ENCODE results near the gene COL17A1.

COL17A1 gene

DNA sequence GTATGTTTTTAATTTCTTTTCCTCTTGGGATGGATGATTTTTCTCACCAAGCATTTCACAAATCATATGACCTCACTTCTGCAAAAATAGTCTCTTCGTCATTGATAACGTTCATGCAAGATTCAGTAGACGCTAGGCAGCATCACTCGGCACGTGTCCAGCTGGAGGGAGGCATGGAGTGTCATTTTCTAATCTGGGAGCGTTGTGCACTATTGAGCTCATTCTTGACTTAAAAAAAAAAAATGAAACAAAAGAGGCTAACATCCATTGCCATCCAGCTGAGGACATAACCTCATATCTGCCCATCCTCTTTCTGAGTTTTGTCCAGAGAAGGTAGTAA is 56.2 kb downstream of the COL17A1 start:
- TF ChIP-seq, protein P1, sequence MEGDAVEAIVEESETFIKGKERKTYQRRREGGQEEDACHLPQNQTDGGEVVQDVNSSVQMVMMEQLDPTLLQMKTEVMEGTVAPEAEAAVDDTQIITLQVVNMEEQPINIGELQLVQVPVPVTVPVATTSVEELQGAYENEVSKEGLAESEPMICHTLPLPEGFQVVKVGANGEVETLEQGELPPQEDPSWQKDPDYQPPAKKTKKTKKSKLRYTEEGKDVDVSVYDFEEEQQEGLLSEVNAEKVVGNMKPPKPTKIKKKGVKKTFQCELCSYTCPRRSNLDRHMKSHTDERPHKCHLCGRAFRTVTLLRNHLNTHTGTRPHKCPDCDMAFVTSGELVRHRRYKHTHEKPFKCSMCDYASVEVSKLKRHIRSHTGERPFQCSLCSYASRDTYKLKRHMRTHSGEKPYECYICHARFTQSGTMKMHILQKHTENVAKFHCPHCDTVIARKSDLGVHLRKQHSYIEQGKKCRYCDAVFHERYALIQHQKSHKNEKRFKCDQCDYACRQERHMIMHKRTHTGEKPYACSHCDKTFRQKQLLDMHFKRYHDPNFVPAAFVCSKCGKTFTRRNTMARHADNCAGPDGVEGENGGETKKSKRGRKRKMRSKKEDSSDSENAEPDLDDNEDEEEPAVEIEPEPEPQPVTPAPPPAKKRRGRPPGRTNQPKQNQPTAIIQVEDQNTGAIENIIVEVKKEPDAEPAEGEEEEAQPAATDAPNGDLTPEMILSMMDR (IDR thresholded peaks at IDR 0.05; ENCODE audit: low read length, missing control alignments): no peak
- H3K4me3 ChIP-seq (replicated peaks; ENCODE audit: low read depth, low read length): no peak overlapping the region
- DNase-seq (ENCODE audit: low read depth): peak; percentile 93

DNA sequence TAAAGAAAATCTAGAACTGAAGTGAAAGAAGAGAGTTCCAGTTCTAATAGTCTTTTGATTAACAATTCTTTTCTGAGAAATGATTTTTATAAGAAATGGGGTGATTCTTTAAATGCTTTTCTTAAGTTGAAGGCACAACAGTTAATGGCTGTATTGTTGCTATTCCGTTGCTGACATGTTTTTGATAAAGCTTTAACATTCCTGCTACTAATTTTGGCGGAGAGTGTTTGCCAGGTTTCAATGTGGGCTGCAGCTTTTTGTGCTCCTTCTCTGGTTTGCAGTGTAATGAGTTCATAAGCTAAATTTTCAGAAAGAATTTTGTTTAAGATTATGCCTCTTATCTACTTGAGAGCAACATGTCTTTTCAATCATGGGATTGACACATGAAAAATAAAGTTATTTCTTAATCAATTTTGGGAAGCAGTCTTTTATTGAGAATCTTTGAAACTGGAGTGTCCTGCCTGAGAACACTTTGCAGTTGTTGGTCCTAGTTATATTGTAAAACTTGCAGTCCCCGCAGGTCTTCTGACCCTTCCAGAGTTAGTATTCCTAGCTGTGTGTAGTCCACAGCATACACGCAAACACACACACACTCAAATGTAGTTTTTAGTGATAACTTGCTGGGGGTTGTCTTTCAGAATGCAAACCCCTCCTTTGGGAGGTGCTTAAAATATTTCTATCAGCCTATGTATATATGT is 56.7 kb downstream of the COL17A1 start:
- no peak overlapping the region for H3K4me3 ChIP-seq (replicated peaks; ENCODE audit: low read depth, low read length)
- no peak for DNase-seq (ENCODE audit: low read depth)
- TF ChIP-seq, protein P1 (IDR thresholded peaks at IDR 0.05; ENCODE audit: low read length, missing control alignments): no peak

GRCh38 chr10:104028146-104028545 is 57.5 kb downstream of the COL17A1 start:
- no peak overlapping the region for H3K4me3 ChIP-seq (replicated peaks; ENCODE audit: low read depth, low read length)
- TF ChIP-seq, protein P1 (IDR thresholded peaks at IDR 0.05; ENCODE audit: low read length, missing control alignments): peak; percentile 68
- DNase-seq (ENCODE audit: low read depth): peak; percentile 56

GRCh38 chr10:104026762-104027161 is 58.9 kb downstream of the COL17A1 start:
- TF ChIP-seq, protein P1 (IDR thresholded peaks at IDR 0.05; ENCODE audit: low read length, missing control alignments): no peak
- no peak overlapping the region for H3K4me3 ChIP-seq (replicated peaks; ENCODE audit: low read depth, low read length)
- DNase-seq (ENCODE audit: low read depth): no peak

DNA sequence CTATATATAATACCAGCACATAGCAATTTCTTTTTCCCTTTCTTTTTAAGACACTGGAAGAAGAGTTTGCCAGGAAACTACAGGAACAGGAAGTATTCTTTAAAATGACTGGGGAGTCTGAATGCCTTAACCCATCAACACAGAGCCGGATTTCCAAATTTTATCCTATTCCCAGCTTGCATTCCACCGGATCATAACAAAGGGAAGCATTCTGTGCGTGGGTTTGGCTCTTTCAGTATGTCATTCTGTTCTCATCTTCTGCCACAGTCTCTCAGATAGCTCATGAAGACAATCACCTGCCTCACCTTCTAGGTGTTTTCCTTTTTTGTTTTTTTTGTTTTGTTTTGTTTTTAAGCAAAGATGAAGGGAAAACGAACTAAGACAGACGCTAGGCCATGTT is 60.2 kb downstream of the COL17A1 start:
- peak; percentile 31 for DNase-seq (ENCODE audit: low read depth)
- no peak overlapping the region for H3K4me3 ChIP-seq (replicated peaks; ENCODE audit: low read depth, low read length)
- TF ChIP-seq, protein P1 (IDR thresholded peaks at IDR 0.05; ENCODE audit: low read length, missing control alignments): no peak

GRCh38 chr10:104022026-104022425 is 63.7 kb downstream of the COL17A1 start:
- DNase-seq (ENCODE audit: low read depth): no peak
- TF ChIP-seq, protein P1 (IDR thresholded peaks at IDR 0.05; ENCODE audit: low read length, missing control alignments): no peak
- no peak overlapping the region for H3K4me3 ChIP-seq (replicated peaks; ENCODE audit: low read depth, low read length)

DNA sequence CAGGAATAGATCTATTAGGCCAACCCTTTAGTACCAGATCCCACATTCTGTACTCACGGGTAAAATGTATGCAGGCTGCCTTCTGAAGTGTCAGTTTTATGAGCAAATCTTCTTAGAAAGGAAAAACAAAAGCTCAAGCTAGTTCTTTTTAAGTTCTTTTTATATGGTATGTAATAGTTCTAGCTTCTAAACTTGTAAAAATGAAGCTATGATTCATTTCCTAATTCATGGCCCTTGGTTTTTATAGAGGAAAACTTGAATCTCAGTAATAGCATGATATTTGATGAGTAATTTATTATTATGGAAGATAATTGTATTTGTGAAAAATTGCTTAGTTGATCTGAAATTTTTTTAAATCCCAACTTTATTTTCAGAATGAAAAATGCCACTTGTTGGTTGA is 64.4 kb downstream of the COL17A1 start:
- TF ChIP-seq, protein P1 (IDR thresholded peaks at IDR 0.05; ENCODE audit: low read length, missing control alignments): no peak
- H3K4me3 ChIP-seq (replicated peaks; ENCODE audit: low read depth, low read length): no peak overlapping the region
- DNase-seq (ENCODE audit: low read depth): no peak
